NCI-H1436 treated with DMSO at 0.1 percent for 48 hours (cell line): ENCODE data around the gene HS1BP3.

Experiments used
- DNase-seq: peaks from one replicate; lab custom pipeline; 2025; lab: John Stamatoyannopoulos, UW

HS1BP3 gene

GRCh38 chr2:20617081-20617575, 33.8 kb downstream of the HS1BP3 start:
- DNase-seq = no peak

- DNase-seq = no peak
Observed at GRCh38 chr2:20616341-20616871, 34.5 kb downstream of the HS1BP3 start.

DNA sequence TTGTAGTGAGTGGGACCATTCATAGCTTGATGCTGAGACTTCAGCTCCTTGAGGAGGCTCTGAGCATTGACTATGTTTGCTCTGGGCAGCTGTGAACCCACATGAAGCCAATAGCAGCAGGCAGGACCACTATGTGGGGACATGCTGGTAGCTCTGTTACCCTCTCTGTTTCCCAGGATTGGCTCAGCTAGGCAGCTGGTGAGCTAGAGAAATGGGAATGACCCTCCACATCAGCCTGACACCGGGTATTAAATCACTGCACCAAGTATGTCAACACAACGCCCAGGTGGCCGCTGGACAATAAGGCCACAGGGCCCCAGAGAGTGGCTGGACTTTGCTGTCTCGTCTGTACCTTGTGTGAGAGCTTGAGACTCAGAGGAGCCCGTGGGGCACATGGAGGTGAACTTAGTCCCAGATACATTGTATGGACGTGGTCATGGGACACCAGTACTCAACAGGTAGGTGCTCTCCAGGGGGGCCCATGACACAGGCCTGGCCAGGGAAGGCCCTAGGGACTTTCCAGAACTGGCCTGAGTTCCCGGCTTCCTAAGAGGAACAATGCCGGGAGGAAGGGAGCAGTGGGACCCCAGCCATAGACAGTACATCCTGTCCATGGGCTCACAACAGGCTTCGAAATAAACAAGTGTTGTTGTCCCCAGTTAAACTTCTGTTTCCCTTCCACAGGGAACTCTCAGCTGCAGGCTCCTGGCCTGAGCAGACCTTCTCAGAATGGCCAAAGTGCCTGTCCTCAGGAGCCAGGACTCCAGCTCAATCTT, 35.2 kb downstream of the HS1BP3 start:
- DNase-seq = no peak

DNA sequence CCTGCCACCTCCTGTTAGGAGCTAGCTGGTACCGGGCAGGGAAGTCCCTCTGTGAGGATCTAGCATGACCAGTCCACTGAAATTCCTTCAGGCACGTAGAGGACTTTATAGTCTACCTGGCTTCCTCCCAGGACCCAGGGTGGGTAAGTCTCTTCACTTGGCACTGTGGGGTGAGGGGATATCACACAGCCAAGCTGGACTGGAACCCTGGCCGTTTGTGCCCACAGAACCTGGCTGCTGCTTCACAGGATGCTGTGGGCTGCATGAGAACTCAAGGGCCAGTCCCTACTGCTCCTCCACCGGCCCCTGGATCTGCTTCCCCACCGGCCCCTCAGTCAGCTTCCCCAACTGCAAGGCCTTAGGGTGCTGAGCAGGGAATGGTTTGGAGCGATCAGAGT, 35.8 kb downstream of the HS1BP3 start:
- no peak for DNase-seq

- DNase-seq = no peak
Observed at GRCh38 chr2:20614201-20615067, 36.5 kb downstream of the HS1BP3 start.

DNA sequence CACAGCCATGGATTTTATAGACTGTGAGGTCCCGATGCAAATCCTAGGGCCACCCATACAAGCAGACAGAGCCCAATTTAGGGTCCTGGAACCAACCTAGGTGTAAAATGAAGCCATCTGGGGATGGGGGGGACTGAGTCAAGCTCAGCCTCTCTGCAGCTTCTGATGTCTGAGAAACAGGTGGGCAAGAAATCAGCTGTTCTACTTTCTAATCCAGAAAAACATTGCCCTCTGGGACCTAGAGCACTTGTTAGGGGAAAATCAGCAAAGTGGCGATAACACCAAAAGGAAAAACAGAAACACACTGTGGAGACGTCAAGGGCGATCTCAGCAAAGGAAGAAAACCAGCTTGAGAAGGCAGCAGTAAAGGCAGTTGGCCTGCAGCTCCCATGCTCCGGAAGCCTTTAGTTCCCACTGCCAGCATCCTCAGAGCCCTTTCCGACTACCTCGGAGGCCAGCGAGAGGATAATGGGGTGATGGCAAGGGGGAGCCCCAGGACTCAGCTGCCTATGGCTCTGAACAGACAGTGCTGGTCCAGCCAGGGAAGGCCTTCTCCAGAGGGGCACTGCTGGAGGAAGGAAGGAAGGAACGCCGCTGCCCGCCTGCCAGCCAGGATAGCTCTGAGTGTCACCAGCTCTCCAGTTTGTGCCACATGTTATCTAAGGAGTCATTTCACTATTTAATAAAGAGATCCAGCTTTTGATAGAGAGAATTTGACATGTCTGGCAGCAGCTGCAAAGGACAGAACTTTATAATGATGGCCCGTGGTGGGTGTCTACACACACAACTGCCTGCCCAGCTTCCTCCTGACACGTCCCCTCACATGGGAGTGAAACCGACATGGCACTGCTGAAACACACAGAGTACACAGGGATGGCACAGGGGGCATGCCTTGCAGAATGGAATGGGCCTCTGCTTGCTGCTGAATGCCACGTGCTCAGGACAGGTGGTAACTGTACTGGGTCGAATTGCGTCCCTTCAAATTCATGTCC, 37.7 kb downstream of the HS1BP3 start:
- no peak for DNase-seq

- DNase-seq = no peak
Observed at GRCh38 chr2:20611844-20612356, 39.0 kb downstream of the HS1BP3 start.

DNA sequence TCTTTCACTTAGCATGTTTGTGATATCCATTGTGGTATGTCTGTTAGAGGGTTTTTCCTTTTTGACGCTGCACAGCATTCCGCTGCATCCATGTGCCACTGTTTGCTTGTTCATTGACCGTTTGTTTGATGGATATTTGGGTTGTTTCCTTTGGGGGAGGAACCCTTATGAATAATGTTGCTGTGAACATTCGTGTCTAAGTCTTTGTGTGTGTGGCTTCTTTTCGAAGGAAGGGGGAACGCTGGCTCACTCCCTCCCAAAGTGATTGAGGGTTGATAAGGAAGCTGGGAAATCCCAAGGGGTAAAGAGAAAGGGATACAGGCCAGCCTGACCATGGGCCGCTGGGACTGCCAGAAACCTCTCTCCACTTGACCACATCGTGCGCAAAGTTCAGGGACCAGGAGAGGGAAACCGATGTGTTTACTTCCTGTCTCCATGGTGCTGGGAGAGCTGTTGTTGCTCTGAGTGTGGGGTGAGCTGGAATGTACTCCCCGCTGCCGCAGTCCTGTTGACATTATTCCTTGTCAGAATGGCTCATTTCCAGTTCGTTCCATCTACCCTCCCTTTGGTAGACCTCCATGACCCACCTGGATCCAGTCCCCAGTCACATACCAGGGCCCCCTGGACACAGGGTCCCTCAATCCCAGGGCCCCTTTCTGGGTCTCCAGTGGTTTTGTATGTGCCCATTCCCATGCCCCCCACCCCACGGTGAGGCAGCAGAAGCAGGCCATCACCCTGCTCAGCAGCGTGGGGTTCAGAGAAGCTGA, 39.6 kb downstream of the HS1BP3 start:
- DNase-seq = no peak

GRCh38 chr2:20609995-20610357, 40.9 kb downstream of the HS1BP3 start:
- no peak for DNase-seq

DNA sequence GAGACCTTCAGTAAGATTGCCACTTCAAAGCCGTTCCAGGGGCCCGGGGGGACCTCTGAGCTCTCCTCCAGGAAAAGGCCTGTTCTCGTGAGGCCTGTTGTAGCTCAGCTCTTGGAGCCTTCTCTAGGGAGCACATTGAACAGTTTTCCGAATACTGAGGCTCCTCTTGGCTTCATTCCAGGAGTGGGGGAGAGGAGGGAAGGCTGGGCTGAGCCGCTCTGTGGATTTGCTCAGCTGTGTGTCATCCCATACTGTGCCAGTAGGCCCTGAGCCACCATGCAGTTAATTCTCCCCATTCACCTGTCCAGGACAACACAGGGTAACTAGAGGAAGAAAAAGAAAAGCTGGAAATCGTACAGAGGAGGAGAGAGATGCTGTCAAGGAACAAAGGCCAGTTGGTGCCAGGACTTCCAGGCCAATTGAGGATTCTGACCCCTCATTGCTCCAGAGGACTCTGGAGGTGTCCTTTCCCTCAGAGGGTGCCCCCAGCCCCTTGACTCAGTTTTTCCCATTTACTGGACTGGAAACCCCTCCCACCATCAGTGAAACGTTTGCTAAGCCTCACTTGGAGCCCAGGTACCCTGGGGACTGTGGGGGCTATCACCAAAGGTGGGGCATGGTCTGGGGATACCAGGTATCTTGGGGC, 41.4 kb downstream of the HS1BP3 start:
- peak; percentile 42 for DNase-seq

DNA sequence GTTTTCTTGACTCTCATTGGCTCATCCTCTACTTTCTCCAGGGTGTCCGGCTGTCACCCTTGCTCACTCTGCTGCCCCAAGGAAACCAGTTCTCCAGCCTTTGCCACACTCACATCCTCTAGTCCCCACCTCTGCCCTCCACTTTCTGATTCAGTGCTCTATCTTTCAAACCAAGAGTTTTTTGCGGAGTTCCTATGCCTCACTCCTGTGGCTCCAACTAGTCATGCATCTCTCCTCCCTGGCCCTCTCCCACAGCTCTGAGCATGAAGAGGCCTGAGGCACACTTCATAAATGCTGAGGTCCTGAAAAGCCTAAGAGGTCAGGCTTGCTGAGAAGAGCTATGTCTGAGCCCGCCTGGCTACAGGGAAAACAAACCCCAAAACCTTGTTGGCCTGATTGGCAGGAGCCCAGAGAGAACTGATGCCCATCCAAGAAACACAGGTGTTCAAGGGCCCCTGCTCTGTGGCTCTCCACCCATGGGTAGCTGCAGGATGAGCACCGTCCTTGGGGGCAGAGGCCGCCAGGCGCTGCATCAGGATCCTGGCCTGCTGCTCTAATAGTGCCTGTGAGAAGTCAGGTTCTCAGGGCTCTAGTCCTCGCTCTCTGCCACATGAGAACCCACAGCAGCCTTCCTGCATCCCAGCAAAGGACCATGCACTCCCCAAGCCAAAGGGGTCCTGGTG, 42.1 kb downstream of the HS1BP3 start:
- DNase-seq = no peak

GRCh38 chr2:20607446-20607845, 43.5 kb downstream of the HS1BP3 start:
- DNase-seq = no peak

DNA sequence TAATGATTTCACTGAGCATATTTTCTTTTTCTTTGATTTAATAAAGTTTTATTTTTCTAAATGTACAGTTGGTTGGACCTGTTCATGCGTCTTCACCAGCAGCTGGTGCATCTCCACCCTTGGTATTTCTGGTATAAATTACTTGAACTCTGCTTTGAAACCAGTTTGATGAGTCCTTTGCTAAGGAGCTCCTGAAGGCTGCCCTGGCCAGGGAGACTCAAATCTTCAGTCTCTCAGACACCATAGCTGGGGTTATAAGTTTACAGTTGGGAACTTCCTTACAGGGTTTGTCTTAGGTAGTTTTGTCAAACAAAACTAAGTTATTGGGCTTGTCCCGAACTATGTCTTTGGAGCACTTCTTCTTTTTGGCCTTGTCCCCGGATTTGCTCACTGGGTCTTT, 44.7 kb downstream of the HS1BP3 start:
- DNase-seq = no peak

GRCh38 chr2:20604951-20605381, 45.9 kb downstream of the HS1BP3 start:
- DNase-seq = no peak

DNA sequence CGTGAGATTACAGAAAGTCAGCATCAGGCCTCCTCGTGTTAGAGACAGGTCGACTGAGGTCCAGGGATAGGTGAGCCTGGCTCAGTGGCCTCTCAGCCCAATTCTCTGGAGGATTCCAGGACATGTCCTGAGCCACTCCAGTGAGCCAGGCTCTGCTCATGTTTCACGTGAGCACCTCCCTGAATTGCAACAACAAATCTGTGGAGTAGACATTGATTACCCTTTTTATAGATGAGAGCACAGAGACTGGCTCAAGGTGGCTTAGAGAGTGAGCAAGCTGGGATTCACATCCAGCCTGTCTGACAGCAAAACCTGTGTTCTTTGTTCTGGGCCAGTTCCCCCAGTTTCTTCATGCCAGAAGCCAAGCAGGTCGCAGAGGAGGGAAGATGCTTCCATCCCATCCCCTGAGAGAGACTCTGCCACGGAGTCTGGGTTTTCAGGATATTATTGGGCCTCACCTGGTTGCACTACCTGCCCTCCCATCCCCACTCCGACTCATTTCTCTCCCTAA, 46.4 kb downstream of the HS1BP3 start:
- no peak for DNase-seq

- DNase-seq = no peak
Observed at GRCh38 chr2:20603791-20604190, 47.1 kb downstream of the HS1BP3 start.

DNA sequence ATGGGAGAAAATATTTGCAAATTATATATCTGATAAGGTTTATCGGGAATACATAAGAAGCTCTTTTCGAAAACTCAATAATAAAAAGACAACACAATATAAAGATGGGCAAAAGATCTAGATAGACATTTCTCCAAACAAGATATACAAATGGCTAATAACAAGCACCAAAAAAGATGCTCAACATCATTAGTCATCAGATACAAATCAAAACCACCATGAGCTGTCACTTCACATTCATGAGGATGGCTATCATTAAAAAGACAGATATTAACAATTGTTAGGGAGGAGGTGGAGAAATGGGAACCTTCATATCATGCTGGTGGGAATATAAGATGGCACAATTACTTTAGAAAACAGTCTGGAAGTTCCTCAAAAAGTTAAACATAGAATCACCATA, 48.1 kb downstream of the HS1BP3 start:
- no peak for DNase-seq

- DNase-seq = no peak
Observed at GRCh38 chr2:20600756-20601325, 50.1 kb downstream of the HS1BP3 start.
